CD4-positive, CD25-positive, alpha-beta regulatory T cell (primary cell): ENCODE data around the gene DRAXIN. TPM values are rescaled to one million over a fixed set of nuclear protein-coding genes. Genes with fewer than 3 reads are reported as not detected.

Source experiments
- ATAC-seq, 2 donors: fragments of 150-1000 bp; cut with Tn5 transposase; one replicate each; pipeline ENCODE4 v1.10.0; 2021; ENCODE audit warnings: low read depth in 2 of 2, moderate number of reproducible peaks in 2 of 2, moderate library complexity in 1 of 2
- DNase-seq, 3 donors: peaks; one replicate each; pipeline versions ENCODE4 v3.0.0 to v3.0.0-alpha.2; 2012 to 2022; ENCODE audit warnings: mixed read lengths in 1 of 3
- H3K27ac ChIP-seq: one replicate; pipeline ENCODE4 v1.7.0; 2013; ENCODE audit warnings: mild to moderate bottlenecking, low read length; ENCODE audit not compliant: insufficient read depth, poor library complexity, severe bottlenecking
- H3K27me3 ChIP-seq: one replicate; pipeline ENCODE4 v1.7.0; 2013; ENCODE audit warnings: low read length; ENCODE audit not compliant: control insufficient read depth, insufficient read depth
- H3K36me3 ChIP-seq: one replicate; pipeline ENCODE4 v1.7.0; 2013; ENCODE audit warnings: mild to moderate bottlenecking, low read length, moderate library complexity; ENCODE audit not compliant: control insufficient read depth, insufficient read depth
- H3K4me1 ChIP-seq: 2 replicates; pipeline ENCODE4 v1.7.0; 2013; ENCODE audit warnings: mild to moderate bottlenecking, low read length; ENCODE audit not compliant: insufficient read depth, control insufficient read depth, poor library complexity, severe bottlenecking
- H3K4me3 ChIP-seq: one replicate; pipeline ENCODE4 v1.7.0; 2013; ENCODE audit warnings: low read depth, mild to moderate bottlenecking, low read length, moderate library complexity
- H3K9me3 ChIP-seq, 2 experiments: 1 replicate in 1 of 2; 2 replicates in 1 of 2; pipeline ENCODE4 v1.7.0; 2013; ENCODE audit warnings: low read length in 2 of 2, mild to moderate bottlenecking in 1 of 2, moderate library complexity in 1 of 2; ENCODE audit not compliant: control insufficient read depth in 2 of 2
- H3K27ac Mint-ChIP-seq, 3 donors: one replicate each; pipeline ENCODE4 v1.8.0; 2020 to 2022; ENCODE audit warnings: mild to moderate bottlenecking in 3 of 3, mixed read lengths in 3 of 3, moderate library complexity in 2 of 3
- H3K27me3 Mint-ChIP-seq: one replicate; pipeline ENCODE4 v1.8.0; 2022; ENCODE audit warnings: mild to moderate bottlenecking, mixed read lengths
- H3K36me3 Mint-ChIP-seq: one replicate; pipeline ENCODE4 v1.8.0; 2020; ENCODE audit warnings: mixed read lengths
- H3K4me1 Mint-ChIP-seq, 4 donors: one replicate each; pipeline ENCODE4 v1.8.0; 2020 to 2022; ENCODE audit warnings: mixed read lengths in 4 of 4, mild to moderate bottlenecking in 1 of 4
- H3K4me3 Mint-ChIP-seq, 4 donors: one replicate each; pipeline ENCODE4 v1.8.0; 2020 to 2022; ENCODE audit warnings: mild to moderate bottlenecking in 4 of 4, mixed read lengths in 4 of 4, moderate library complexity in 3 of 4
- H3K9me3 Mint-ChIP-seq, 7 donors: one replicate each; pipeline ENCODE4 v1.8.0; 2020 to 2022; ENCODE audit warnings: mixed read lengths in 7 of 7, mild to moderate bottlenecking in 3 of 7, moderate library complexity in 2 of 7
- polyA plus RNA-seq, 4 donors: library from polyadenylated mRNA; unstranded; fragments of 300-500 nt; fragmentation: Illumina TruSeq; gene quantifications; one replicate each; pipeline ENCODE4 v1.2.3, GENCODE V29; 2021
- total RNA-seq: library from RNA; stranded (reverse); gene quantifications from one replicate; pipeline ENCODE4 v1.2.3, GENCODE V29; 2022

Gene DRAXIN
- total and polyA plus RNA-seq, 5 donors from 2014 or later = 0.06 to 0.11 TPM; not detected in 3

DNA sequence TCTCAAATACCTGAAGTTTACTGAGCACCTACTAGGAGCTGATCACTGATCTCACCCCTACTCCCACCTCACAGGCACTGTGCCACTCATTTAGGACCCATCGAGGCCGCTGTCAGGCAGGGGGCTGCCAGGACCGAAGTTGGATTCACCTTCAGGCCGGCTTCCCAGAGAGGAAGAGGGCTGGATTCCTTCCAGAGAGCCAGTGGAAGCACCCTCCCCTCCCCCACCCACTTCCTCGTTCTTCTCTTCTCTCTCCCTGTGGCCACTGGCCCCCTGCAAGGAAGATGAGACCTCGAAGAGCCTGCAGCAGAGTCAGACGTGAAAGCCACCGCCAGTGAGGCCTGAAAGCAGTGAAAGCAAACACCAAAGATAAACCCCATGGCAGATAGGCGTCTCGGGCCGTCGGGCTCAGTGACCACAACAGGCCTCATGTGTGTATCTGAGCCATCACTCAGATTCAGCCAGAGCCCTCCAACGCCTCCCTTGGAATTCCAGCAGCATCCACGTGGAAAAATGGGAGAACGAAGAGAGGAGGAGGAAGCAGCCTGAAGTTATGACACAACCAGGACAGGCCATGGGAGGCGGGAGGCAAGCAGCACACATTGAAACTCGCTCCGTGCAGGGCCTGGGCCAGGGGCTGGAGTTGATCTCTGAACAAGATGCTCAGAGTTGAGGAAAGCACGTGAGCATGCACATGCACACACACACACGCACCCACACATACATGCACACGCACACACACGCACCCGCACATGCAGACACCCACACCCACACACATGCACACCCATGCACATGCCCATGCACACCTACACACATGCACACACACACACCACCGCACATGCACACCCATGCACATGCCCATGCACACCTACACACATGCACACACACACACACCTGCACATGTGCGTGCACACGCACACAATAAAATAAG lies 38.3 kb downstream of the DRAXIN start:
- DNase-seq = no peak
- peaks cover 6 to 66% (median 32%) of the 10 kb centered on the region in 4 donors for H3K4me1 Mint-ChIP-seq
- no peaks in the 10 kb centered on the region for H3K27me3 ChIP-seq
- ATAC-seq = no peak
- peaks cover 45% of the 10 kb centered on the region for H3K4me1 ChIP-seq
- H3K9me3 Mint-ChIP-seq = no peaks in the 10 kb centered on the region
- H3K27ac ChIP-seq = peak overlapping the region; percentile 64
- H3K27me3 Mint-ChIP-seq = no peaks in the 10 kb centered on the region
- H3K36me3 Mint-ChIP-seq = no peaks in the 10 kb centered on the region
- H3K36me3 ChIP-seq = no peaks in the 10 kb centered on the region
- H3K4me3 ChIP-seq = peak overlapping the region; percentile 70
- H3K4me3 Mint-ChIP-seq = peak overlapping the region; percentile 66 to 91 (median 86)
- H3K27ac Mint-ChIP-seq = peak overlapping the region; percentile 69 to 92 (median 79)
- no peaks in the 10 kb centered on the region for H3K9me3 ChIP-seq

DNA sequence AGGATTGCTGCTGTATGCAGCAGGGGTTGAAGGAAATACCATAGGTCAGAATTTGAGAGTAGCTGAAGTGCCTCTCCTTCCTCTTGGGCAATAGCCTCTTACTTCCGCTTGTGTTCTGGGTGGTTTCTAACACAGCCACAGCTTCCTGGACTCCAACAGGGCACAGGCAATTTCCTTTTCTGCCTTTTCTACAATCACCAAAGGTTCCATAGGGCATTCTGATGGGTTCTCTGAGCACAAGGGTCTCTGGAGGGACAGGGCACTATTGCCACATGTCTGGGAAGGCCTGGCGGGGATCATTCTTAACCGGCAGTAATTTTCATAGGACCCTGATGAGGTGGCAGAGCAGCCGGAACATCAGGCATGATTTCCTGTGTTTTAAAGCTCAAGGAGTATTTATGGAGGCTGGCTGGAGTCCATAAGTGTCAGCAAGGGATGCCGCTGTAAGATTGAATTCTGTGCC lies 39.0 kb downstream of the DRAXIN start:
- Histone ChIP-seq H3K27me3 (no peaks in the 10 kb centered on the region), H3K27ac (peak overlapping the region; percentile 64), H3K36me3 (no peaks in the 10 kb centered on the region), H3K4me1 (peaks cover 46% of the 10 kb centered on the region), H3K9me3 (no peaks in the 10 kb centered on the region), H3K4me3 (peak overlapping the region; percentile 70)
- peak; percentile 81 to 93 for ATAC-seq
- peaks cover 6 to 65% (median 33%) of the 10 kb centered on the region in 4 donors for H3K4me1 Mint-ChIP-seq
- peak overlapping the region; percentile 66 to 91 (median 86) for H3K4me3 Mint-ChIP-seq
- peak overlapping the region; percentile 60 to 92 (median 79) for H3K27ac Mint-ChIP-seq
- no peaks in the 10 kb centered on the region for H3K36me3 Mint-ChIP-seq
- DNase-seq = peak; percentile 16 to 85 (median 61)
- H3K27me3 Mint-ChIP-seq = no peaks in the 10 kb centered on the region
- H3K9me3 Mint-ChIP-seq = no peaks in the 10 kb centered on the region

DNA sequence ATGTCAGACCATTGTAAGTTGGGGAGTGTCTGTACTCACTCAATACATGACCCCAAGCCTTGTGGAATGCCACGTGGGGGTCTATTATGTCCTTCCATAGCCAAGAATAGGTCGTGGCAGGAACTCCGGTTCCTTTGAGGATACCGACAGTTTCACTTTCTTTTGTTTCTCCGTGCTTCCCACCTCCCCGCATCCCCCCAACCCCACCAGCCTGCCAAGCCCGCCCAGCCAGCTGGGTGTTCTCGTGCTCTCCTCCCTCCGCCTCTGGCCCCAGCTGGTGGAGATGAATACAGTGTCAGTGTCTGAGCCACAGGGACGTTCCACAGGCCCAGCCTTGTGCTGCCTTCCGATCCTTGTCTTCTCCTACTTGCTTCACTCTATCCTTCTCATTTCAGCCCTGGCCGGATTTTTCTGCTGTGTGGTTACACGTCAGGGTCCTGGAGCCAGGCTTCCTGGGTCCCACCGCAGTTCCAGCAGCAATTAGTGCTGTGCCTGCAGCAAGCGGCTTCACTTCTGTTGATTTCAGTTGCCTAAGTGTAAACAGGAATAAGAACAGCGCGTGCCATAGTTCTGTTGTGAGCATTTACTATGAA lies 40.3 kb downstream of the DRAXIN start:
- peak overlapping the region; percentile 61 for H3K4me3 ChIP-seq
- H3K36me3 ChIP-seq = no peaks in the 10 kb centered on the region
- H3K36me3 Mint-ChIP-seq = no peaks in the 10 kb centered on the region
- no peaks in the 10 kb centered on the region for H3K27me3 ChIP-seq
- no peaks in the 10 kb centered on the region for H3K27me3 Mint-ChIP-seq
- no peaks in the 10 kb centered on the region for H3K9me3 Mint-ChIP-seq
- H3K4me3 Mint-ChIP-seq = peak overlapping the region; percentile 72 to 91 (median 86)
- peaks cover 50% of the 10 kb centered on the region for H3K4me1 ChIP-seq
- ATAC-seq (no peak), DNase-seq (peak in 1 of 3 donors; percentile 6)
- H3K4me1 Mint-ChIP-seq = peaks cover 6 to 66% (median 34%) of the 10 kb centered on the region in 4 donors
- peak overlapping the region; percentile 64 for H3K27ac ChIP-seq
- H3K9me3 ChIP-seq = no peaks in the 10 kb centered on the region
- H3K27ac Mint-ChIP-seq = peak overlapping the region; percentile 40 to 94 (median 93)

DNA sequence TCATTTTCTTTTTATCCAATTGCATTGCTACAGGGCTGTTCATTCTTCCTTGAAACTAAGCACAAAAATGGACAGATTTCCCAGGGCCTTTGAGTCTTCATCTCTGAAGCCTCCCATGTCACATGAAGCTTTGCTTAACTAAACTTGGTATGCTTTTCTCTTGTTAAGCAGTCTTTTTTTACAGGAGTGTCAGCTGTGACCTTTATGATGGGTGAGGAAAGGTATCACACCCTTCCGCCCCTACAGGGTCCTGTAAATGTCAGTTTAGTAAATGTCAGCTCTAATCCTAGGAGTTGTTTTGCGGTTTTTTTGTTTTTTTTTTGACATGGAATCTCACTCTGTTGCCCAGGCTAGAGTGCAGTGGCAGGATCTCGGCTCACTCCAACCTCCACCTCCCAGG lies 41.8 kb downstream of the DRAXIN start:
- H3K4me1 ChIP-seq = peaks cover 66% of the 10 kb centered on the region
- no peaks in the 10 kb centered on the region for H3K27me3 ChIP-seq
- no peak overlapping the region for H3K4me3 ChIP-seq
- no peaks in the 10 kb centered on the region for H3K9me3 Mint-ChIP-seq
- no peaks in the 10 kb centered on the region for H3K36me3 ChIP-seq
- no peak for DNase-seq
- no peaks in the 10 kb centered on the region for H3K27me3 Mint-ChIP-seq
- ATAC-seq = no peak
- no peak overlapping the region for H3K27ac ChIP-seq
- no peaks in the 10 kb centered on the region for H3K36me3 Mint-ChIP-seq
- H3K4me3 Mint-ChIP-seq = peak overlapping the region in 2 of 4 donors; percentile 56 to 78
- H3K9me3 ChIP-seq = no peaks in the 10 kb centered on the region
- H3K27ac Mint-ChIP-seq = no peak overlapping the region
- H3K4me1 Mint-ChIP-seq = peaks cover 10 to 80% (median 45%) of the 10 kb centered on the region in 4 donors

DNA sequence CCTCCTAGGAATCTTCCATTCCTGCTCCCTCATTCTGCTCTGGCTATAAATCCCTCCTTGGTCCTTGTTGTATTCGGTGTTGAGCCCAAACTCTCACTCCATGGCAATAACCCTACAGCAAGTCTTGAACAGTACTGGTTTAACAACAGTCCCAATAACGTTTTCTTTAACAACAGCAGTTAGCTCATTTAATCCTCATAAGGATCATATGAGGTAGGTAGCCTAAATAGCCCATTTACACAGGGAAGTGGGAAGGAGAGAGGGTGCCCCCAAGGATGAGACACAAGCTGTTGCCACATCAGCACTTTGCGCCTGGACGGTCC lies 44.0 kb downstream of the DRAXIN start:
- Histone ChIP-seq H3K36me3 (no peaks in the 10 kb centered on the region), H3K4me1 (peaks cover 64% of the 10 kb centered on the region), H3K4me3 (peak overlapping the region; percentile 26), H3K9me3 (no peaks in the 10 kb centered on the region), H3K27me3 (no peaks in the 10 kb centered on the region), H3K27ac (peak overlapping the region; percentile 76)
- DNase-seq = no peak
- no peak for ATAC-seq
- no peaks in the 10 kb centered on the region for H3K27me3 Mint-ChIP-seq
- H3K4me1 Mint-ChIP-seq = peaks cover 10 to 82% (median 53%) of the 10 kb centered on the region in 4 donors
- peak overlapping the region in 2 of 3 donors; percentile 11 to 81 for H3K27ac Mint-ChIP-seq
- no peaks in the 10 kb centered on the region for H3K9me3 Mint-ChIP-seq
- no peaks in the 10 kb centered on the region for H3K36me3 Mint-ChIP-seq
- peak overlapping the region; percentile 68 to 98 (median 92) for H3K4me3 Mint-ChIP-seq

DNA sequence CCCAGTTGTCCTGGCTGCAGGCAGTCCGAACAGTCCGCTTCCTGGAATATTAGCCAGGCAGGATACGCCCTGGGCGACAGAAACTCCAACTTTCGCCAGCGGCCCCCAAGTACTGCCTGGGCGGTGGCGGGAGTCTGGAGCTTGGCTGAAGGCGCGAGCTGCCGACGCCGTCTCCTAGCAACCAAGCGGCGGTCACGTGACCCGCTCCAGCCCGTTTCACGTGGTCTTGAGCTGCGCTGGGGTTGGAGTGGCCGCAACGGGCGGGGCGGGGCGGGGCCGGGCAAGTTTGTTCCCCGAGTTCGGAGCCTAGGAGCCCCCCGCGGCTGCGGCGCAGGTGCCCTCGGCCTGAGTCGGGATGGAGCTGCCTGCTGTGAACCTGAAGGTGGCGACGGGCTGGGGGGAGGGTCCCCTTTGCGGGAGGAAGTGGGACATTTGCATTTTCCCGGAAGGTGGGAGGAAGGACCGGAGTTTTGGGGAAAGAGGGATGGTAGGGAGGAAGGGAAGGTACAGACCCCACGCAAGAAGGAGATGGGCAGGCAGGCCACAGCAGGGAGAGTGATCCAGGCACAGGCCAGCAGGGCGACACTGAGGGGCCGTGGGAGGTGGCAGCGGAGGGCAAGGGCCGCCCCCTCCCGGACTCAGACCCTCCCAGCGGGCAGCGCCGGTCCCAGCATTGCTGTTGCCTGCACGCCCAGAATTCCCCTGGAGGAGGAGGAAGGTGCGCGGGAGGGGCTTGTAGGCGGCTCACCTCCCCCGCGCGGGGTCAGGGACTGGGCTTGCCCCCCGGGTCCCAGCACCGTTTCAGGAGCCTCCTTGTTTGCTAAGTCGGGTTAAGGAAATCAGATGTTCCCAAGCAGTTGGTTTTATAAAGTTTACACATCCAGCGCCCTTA lies 44.6 kb downstream of the DRAXIN start, which contains the start of gene AGTRAP:
Gene AGTRAP, plus strand, starts transcription at position 283 of the 892 bp plus-strand sequence. Its CDS starts 73 bp downstream, at position 356.
- H3K4me3 ChIP-seq = peak within 1 kb of the TSS; percentile 83
- H3K9me3 ChIP-seq = no peaks in the 10 kb centered on the region
- no peaks in the 10 kb centered on the region for H3K36me3 Mint-ChIP-seq
- peaks cover 64% of the 10 kb centered on the region for H3K4me1 ChIP-seq
- H3K27me3 ChIP-seq = no peaks in the 10 kb centered on the region
- no peaks in the 10 kb centered on the region for H3K27me3 Mint-ChIP-seq
- no peaks in the 10 kb centered on the region for H3K36me3 ChIP-seq
- peak within 1 kb of the TSS; percentile 76 for H3K27ac ChIP-seq
- peak within 1 kb of the TSS; percentile 68 to 98 (median 92) for H3K4me3 Mint-ChIP-seq
- no peaks in the 10 kb centered on the region for H3K9me3 Mint-ChIP-seq
- DNase-seq (peak; percentile 78 to 89 (median 84)), ATAC-seq (peak; percentile 77 to 78)
- H3K4me1 Mint-ChIP-seq = peaks cover 11 to 82% (median 55%) of the 10 kb centered on the region in 4 donors
- peak within 1 kb of the TSS; percentile 81 to 94 (median 85) for H3K27ac Mint-ChIP-seq
